Measurements from ENCODE around the gene PDLIM1. TPM values are rescaled to one million over a fixed set of nuclear protein-coding genes. Genes with fewer than 3 reads are reported as not detected.

PDLIM1 gene
- total and polyA plus RNA-seq, 10 of the 15 experiments (the other 5 are each of a cell fraction or from before 2014, with no cell fraction given): 95.7 to 714 (median 309) TPM

- ChIA-PET SMC1A (ENCODE audit: uncharacterized antibody, unreplicated experiment) (interaction anchor here (0.6 to 8.2 kb wide), 8 partner anchors 9 to 932 kb away, joined by 3 to 80 read pairs (median 4); no protein-coding TSS in a partner anchor), RAD21 (ENCODE audit: unreplicated experiment) (interaction anchor here (2.1 kb wide), 1 partner anchor 10 kb away, joined by 9 read pairs; no protein-coding TSS in a partner anchor), POLR2A (interaction anchor here (0.8 to 3.0 kb wide), 7 partner anchors 8 to 26 kb away, joined by 3 to 12 read pairs (median 3); no protein-coding TSS in a partner anchor), CTCF (interaction anchor here (0.7 to 3.8 kb wide), 10 partner anchors 9 to 84 kb away, joined by 3 to 22 read pairs (median 3); no protein-coding TSS in a partner anchor)
- Histone ChIP-seq H2AFZ (ENCODE audit: control insufficient read depth, low read depth, low read length) (peak overlapping the region; percentile 29), H4K20me1 (ENCODE audit: control insufficient read depth, insufficient read depth) (no peaks in the 10 kb centered on the region), H3K79me2 (ENCODE audit: control insufficient read depth, insufficient read depth, low read length) (peaks cover 11% of the 10 kb centered on the region), H3K4me1 (ENCODE audit: control insufficient read depth, insufficient read depth, low read length) (peaks cover 52% of the 10 kb centered on the region), H3K36me3 (ENCODE audit: control insufficient read depth in 2 of 2, insufficient read depth in 2 of 2, low read length in 1 of 2) (no peaks in the 10 kb centered on the region), H3K9ac (ENCODE audit: control insufficient read depth, insufficient read depth, low read length) (no peak overlapping the region; the same call in 1 of the 2 replicates), H3K27me3 (replicated peaks in 1 of 2; ENCODE audit: control insufficient read depth in 2 of 2, insufficient read depth in 2 of 2, low read length in 1 of 2) (no peaks in the 10 kb centered on the region), H3K4me2 (ENCODE audit: control insufficient read depth, insufficient read depth) (peak overlapping the region; percentile 0), H3K27ac (ENCODE audit: control insufficient read depth, insufficient read depth) (peak overlapping the region; percentile 87), H3K4me3 (no peak overlapping the region), H3K9me3 (replicated peaks; ENCODE audit: control insufficient read depth, insufficient read depth, low read length) (no peaks in the 10 kb centered on the region)
- ATAC-seq (peak; percentile 44), DNase-seq (ENCODE audit: low read depth, low spot score) (no peak), FAIRE-seq (no peak)
- in situ Hi-C loops (cut with MboI) (loop anchor here (10.0 kb wide), 1 partner anchor 457 kb away; the partner anchor contains the start of gene ENTPD1), intact Hi-C loops (cut with micrococcal nuclease; ENCODE audit: unreplicated experiment) (loop anchor here (5.0 to 10.0 kb wide), 3 partner anchors 457 to 977 kb away; partner anchors contain the start of genes BLNK and ENTPD1)
- WGBS (ENCODE audit: insufficient coverage, insufficient replicate concordance, low lambda C conversion rate, missing lambda C conversion rate): 94% methylated on average over 3 of the region's 3 CpGs
- BruUV-seq (replicated peaks): no TSS peak
- TF ChIP-seq RAD51 (IDR thresholded peaks at IDR 0.05) (no peak), BACH1 (IDR thresholded peaks at IDR 0.05; ENCODE audit: borderline replicate concordance) (no peak), STAT1 (conservative IDR thresholded peaks at IDR 0.05) (no peak), ATF2 (IDR thresholded peaks at IDR 0.05; ENCODE audit: low read length) (no peak), KAT2A (conservative IDR thresholded peaks at IDR 0.05; ENCODE audit: control insufficient read depth, low read depth, low read length) (no peak), ASH2L (IDR thresholded peaks at IDR 0.05; ENCODE audit: borderline replicate concordance, low read depth) (no peak), MYB (IDR thresholded peaks at IDR 0.05; ENCODE audit: borderline replicate concordance, low read depth, low read length) (no peak), POLR2AphosphoS5 (IDR thresholded peaks at IDR 0.05; ENCODE audit: low read length) (peak; percentile 60), TCF3 (IDR thresholded peaks at IDR 0.05; ENCODE audit: borderline replicate concordance, insufficient read depth, low read depth, low read length) (no peak), DPF2 (IDR thresholded peaks at IDR 0.05) (no peak), HDAC6 (IDR thresholded peaks at IDR 0.05; ENCODE audit: unreplicated experiment) (no peak)
- TF ChIP-seq, protein P1, sequence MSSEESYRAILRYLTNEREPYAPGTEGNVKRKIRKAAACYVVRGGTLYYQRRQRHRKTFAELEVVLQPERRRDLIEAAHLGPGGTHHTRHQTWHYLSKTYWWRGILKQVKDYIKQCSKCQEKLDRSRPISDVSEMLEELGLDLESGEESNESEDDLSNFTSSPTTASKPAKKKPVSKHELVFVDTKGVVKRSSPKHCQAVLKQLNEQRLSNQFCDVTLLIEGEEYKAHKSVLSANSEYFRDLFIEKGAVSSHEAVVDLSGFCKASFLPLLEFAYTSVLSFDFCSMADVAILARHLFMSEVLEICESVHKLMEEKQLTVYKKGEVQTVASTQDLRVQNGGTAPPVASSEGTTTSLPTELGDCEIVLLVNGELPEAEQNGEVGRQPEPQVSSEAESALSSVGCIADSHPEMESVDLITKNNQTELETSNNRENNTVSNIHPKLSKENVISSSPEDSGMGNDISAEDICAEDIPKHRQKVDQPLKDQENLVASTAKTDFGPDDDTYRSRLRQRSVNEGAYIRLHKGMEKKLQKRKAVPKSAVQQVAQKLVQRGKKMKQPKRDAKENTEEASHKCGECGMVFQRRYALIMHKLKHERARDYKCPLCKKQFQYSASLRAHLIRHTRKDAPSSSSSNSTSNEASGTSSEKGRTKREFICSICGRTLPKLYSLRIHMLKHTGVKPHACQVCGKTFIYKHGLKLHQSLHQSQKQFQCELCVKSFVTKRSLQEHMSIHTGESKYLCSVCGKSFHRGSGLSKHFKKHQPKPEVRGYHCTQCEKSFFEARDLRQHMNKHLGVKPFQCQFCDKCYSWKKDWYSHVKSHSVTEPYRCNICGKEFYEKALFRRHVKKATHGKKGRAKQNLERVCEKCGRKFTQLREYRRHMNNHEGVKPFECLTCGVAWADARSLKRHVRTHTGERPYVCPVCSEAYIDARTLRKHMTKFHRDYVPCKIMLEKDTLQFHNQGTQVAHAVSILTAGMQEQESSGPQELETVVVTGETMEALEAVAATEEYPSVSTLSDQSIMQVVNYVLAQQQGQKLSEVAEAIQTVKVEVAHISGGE (CRISPR knock-in tag; IDR thresholded peaks at IDR 0.05): no peak
- TF ChIP-seq, protein P2, sequence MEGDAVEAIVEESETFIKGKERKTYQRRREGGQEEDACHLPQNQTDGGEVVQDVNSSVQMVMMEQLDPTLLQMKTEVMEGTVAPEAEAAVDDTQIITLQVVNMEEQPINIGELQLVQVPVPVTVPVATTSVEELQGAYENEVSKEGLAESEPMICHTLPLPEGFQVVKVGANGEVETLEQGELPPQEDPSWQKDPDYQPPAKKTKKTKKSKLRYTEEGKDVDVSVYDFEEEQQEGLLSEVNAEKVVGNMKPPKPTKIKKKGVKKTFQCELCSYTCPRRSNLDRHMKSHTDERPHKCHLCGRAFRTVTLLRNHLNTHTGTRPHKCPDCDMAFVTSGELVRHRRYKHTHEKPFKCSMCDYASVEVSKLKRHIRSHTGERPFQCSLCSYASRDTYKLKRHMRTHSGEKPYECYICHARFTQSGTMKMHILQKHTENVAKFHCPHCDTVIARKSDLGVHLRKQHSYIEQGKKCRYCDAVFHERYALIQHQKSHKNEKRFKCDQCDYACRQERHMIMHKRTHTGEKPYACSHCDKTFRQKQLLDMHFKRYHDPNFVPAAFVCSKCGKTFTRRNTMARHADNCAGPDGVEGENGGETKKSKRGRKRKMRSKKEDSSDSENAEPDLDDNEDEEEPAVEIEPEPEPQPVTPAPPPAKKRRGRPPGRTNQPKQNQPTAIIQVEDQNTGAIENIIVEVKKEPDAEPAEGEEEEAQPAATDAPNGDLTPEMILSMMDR (IDR thresholded peaks at IDR 0.05 in 2 of 3, conservative IDR thresholded peaks at IDR 0.05 in 1 of 3; ENCODE audit: control insufficient read depth in 2 of 3, extremely low read depth in 1 of 3, insufficient read depth in 1 of 3, low read depth in 3 of 3, low read length in 3 of 3): no peak
Measured at GRCh38 chr10:95297402-95297801, 6.6 kb upstream of the PDLIM1 start.

Measured in GM12878 (cell line).